H1 (cell line): ENCODE data around the gene DRC1. TPM values are rescaled to one million over a fixed set of nuclear protein-coding genes. Genes with fewer than 3 reads are reported as not detected.

ENCODE experiments used
- CTCF ChIA-PET: fragments of 300-600 bp; sonication (Branson Sonifier 250); formaldehyde crosslinking; loops from one replicate; lab custom pipeline; 2021; ENCODE audit not compliant: partially characterized antibody; lab: Charles Lee
- POLR2A ChIA-PET: fragments of 300-600 bp; sonication (Branson Sonifier 250); formaldehyde crosslinking; loops from one replicate; lab custom pipeline; 2021; ENCODE audit warnings: inconsistent platforms; ENCODE audit not compliant: partially characterized antibody; lab: Charles Lee
- DNase-seq, 2 experiments: peaks; one replicate each; pipeline versions ENCODE4 v3.0.0 to v3.0.0-alpha.2; 2010 to 2022; ENCODE audit warnings: low spot score in 2 of 2, low read depth in 1 of 2, mixed read lengths in 1 of 2
- FAIRE-seq: peaks from 2 replicates; lab custom pipeline; 2011; peaks lifted over from hg19 to GRCh38; lab: Jason Lieb, UNC
- H2AFZ ChIP-seq: 2 replicates; pipeline ENCODE4 v1.8.1; 2012; ENCODE audit warnings: low read length, inconsistent platforms
- H2AK5ac ChIP-seq: 2 replicates; pipeline ENCODE4 v1.6.1; 2013; ENCODE audit warnings: low read depth, low read length
- H2BK120ac ChIP-seq: replicated peaks from 2 replicates; pipeline ENCODE3; 2013; ENCODE audit warnings: low read depth, low read length, inconsistent platforms
- H2BK12ac ChIP-seq: 2 replicates; pipeline ENCODE4 v1.6.1; 2013; ENCODE audit warnings: low read depth, low read length
- H2BK15ac ChIP-seq: 2 replicates; pipeline ENCODE4 v1.6.1; 2013; ENCODE audit warnings: low read length
- H2BK20ac ChIP-seq: 2 replicates; pipeline ENCODE4 v1.6.1; 2013; ENCODE audit warnings: low read length
- H2BK5ac ChIP-seq: 2 replicates; pipeline ENCODE4 v1.6.1; 2013; ENCODE audit warnings: low read depth, low read length
- H3K14ac ChIP-seq: 2 replicates; pipeline ENCODE4 v1.6.1; 2013; ENCODE audit warnings: inconsistent platforms; ENCODE audit not compliant: insufficient read length
- H3K18ac ChIP-seq: 2 replicates; pipeline ENCODE4 v1.6.1; 2013; ENCODE audit warnings: low read length; ENCODE audit errors: extremely low read depth
- H3K23ac ChIP-seq: 2 replicates; pipeline ENCODE4 v1.6.1; 2013; ENCODE audit warnings: inconsistent platforms; ENCODE audit not compliant: insufficient read length
- H3K23me2 ChIP-seq: 2 replicates; pipeline ENCODE4 v1.6.1; 2013; ENCODE audit warnings: low read depth, low read length
- H3K27ac ChIP-seq: 2 replicates; pipeline ENCODE4 v1.6.1; 2011; ENCODE audit warnings: low read depth, low read length, inconsistent platforms
- H3K27me3 ChIP-seq, 4 experiments: replicated peaks in 1 of 4; 1 replicate in 1 of 4; 2 replicates in 3 of 4; pipeline versions ENCODE4 v1.6.1 to v1.8.1; 2011 to 2013; ENCODE audit warnings: low read length in 3 of 4, mild to moderate bottlenecking in 3 of 4, inconsistent platforms in 2 of 4, mixed read lengths in 2 of 4, moderate library complexity in 1 of 4; ENCODE audit not compliant: control insufficient read depth in 3 of 4, insufficient read depth in 3 of 4; ENCODE audit errors: extremely low read depth in 1 of 4
- H3K36me3 ChIP-seq, 4 experiments: 2 replicates each; pipeline versions ENCODE4 v1.6.1 to v1.8.1; 2011 to 2013; ENCODE audit warnings: mild to moderate bottlenecking in 4 of 4, low read length in 3 of 4, moderate library complexity in 2 of 4, control low read depth in 1 of 4, inconsistent platforms in 1 of 4; ENCODE audit not compliant: insufficient read depth in 4 of 4, control insufficient read depth in 2 of 4
- H3K4ac ChIP-seq: replicated peaks from 2 replicates; pipeline ENCODE3; 2013; ENCODE audit warnings: low read length, low read depth, mixed read lengths, inconsistent platforms; ENCODE audit not compliant: insufficient read length
- H3K4me1 ChIP-seq, 4 experiments: replicated peaks in 1 of 4; 1 replicate in 1 of 4; 2 replicates in 3 of 4; pipeline versions ENCODE4 v1.6.1 to v1.8.1; 2011 to 2013; ENCODE audit warnings: low read length in 3 of 4, inconsistent platforms in 2 of 4, mixed read lengths in 1 of 4; ENCODE audit not compliant: insufficient read depth in 4 of 4, control insufficient read depth in 3 of 4
- H3K4me2 ChIP-seq, 2 experiments: 2 replicates each; pipeline versions ENCODE4 v1.6.1 to v1.8.1; 2011 to 2013; ENCODE audit warnings: low read depth in 2 of 2, low read length in 2 of 2, control low read depth in 1 of 2, inconsistent platforms in 1 of 2, mild to moderate bottlenecking in 1 of 2; ENCODE audit not compliant: insufficient read depth in 1 of 2
- H3K4me3 ChIP-seq, 4 experiments: fragments of 200-600, 300-600 bp in 1 of 4; sonication (generic), shearing (Covaris generic), sonication (Bioruptor Twin) in 1 of 4; 2 replicates each; pipeline versions ENCODE4 v1.5.1 to v1.8.1; 2011 to 2016; ENCODE audit warnings: low read length in 4 of 4, low read depth in 3 of 4, control low read depth in 2 of 4, inconsistent platforms in 2 of 4, mild to moderate bottlenecking in 2 of 4, mixed read lengths in 1 of 4, moderate library complexity in 1 of 4; ENCODE audit not compliant: insufficient read depth in 2 of 4; ENCODE audit errors: extremely low read depth in 1 of 4
- H3K56ac ChIP-seq: replicated peaks from 2 replicates; pipeline ENCODE3; 2013; ENCODE audit warnings: low read depth, mild to moderate bottlenecking, mixed read lengths, low read length, inconsistent platforms; ENCODE audit not compliant: insufficient read length
- H3K79me1 ChIP-seq: 2 replicates; pipeline ENCODE4 v1.6.1; 2013; ENCODE audit warnings: low read depth, low read length, control low read depth
- H3K79me2 ChIP-seq, 2 experiments: 2 replicates each; pipeline versions ENCODE4 v1.6.1 to v1.8.1; 2012 to 2013; ENCODE audit warnings: low read length in 2 of 2, mild to moderate bottlenecking in 2 of 2, inconsistent platforms in 1 of 2; ENCODE audit not compliant: insufficient read depth in 2 of 2, control insufficient read depth in 1 of 2
- H3K9ac ChIP-seq, 4 experiments: replicated peaks in 1 of 4; 1 replicate in 1 of 4; 2 replicates in 3 of 4; pipeline versions ENCODE4 v1.6.1 to v1.8.1; 2011 to 2013; ENCODE audit warnings: low read depth in 3 of 4, low read length in 3 of 4, control low read depth in 2 of 4, mild to moderate bottlenecking in 2 of 4, moderate library complexity in 2 of 4, inconsistent platforms in 1 of 4; ENCODE audit errors: extremely low read depth in 1 of 4
- H3K9me3 ChIP-seq, 2 experiments: 2 replicates each; pipeline versions ENCODE4 v1.6.1 to v1.8.1; 2012 to 2013; ENCODE audit warnings: mild to moderate bottlenecking in 2 of 2, moderate library complexity in 2 of 2, control low read depth in 1 of 2, inconsistent platforms in 1 of 2, low read depth in 1 of 2, low read length in 1 of 2, mixed read lengths in 1 of 2; ENCODE audit not compliant: insufficient read depth in 2 of 2
- H4K20me1 ChIP-seq, 2 experiments: replicated peaks in 1 of 2; 2 replicates each; pipeline versions ENCODE3 to v1.8.1; 2011 to 2013; ENCODE audit warnings: inconsistent platforms in 2 of 2, low read length in 2 of 2, mild to moderate bottlenecking in 1 of 2; ENCODE audit not compliant: insufficient read depth in 2 of 2, control insufficient read depth in 1 of 2
- H4K5ac ChIP-seq: 2 replicates; pipeline ENCODE4 v1.6.1; 2013; ENCODE audit warnings: low read length, low read depth, mixed read lengths, inconsistent platforms; ENCODE audit not compliant: insufficient read length
- H4K8ac ChIP-seq: 2 replicates; pipeline ENCODE4 v1.8.0; 2013; ENCODE audit warnings: mild to moderate bottlenecking, moderate library complexity, low read length, inconsistent platforms; ENCODE audit not compliant: insufficient read depth; ENCODE audit errors: extremely low read depth
- H4K91ac ChIP-seq: replicated peaks from 2 replicates; pipeline ENCODE3; 2013; ENCODE audit warnings: low read length, mixed read lengths, inconsistent platforms; ENCODE audit not compliant: insufficient read length
- ASH2L ChIP-seq: fragments of 200-600, 300-600 bp; sonication (generic); IDR thresholded peaks from one replicate; pipeline ENCODE4 v1.7.1; 2017; ENCODE audit warnings: low read length
- EZH2 ChIP-seq: fragments of 200-600 bp; sonication (generic); IDR thresholded peaks from 2 replicates; pipeline ENCODE4 v1.7.1; 2012; ENCODE audit warnings: low read depth, mild to moderate bottlenecking, moderate library complexity, low read length, inconsistent platforms; ENCODE audit not compliant: severe bottlenecking
- WGBS, 2 experiments: shearing (Covaris generic) in 1 of 2; methylation state at CpG; one replicate each; pipeline versions ENCODE4 v1.1.6 to v1.1.7; 2013 to 2015; ENCODE audit warnings: low lambda C conversion rate in 2 of 2, mixed read lengths in 2 of 2, inconsistent platforms in 1 of 2, low coverage in 1 of 2, missing lambda C conversion rate in 1 of 2; ENCODE audit not compliant: insufficient replicate concordance in 2 of 2, insufficient coverage in 1 of 2, insufficient read length in 1 of 2; ENCODE audit errors: extremely low coverage in 1 of 2, missing lambda C conversion rate in 1 of 2; 5-methylcytosine and 5-hydroxymethylcytosine counted together
- polyA plus RNA-seq, 7 experiments: library from polyadenylated mRNA; depleted of rRNA in 3 of 7; stranded (reverse) in 5 of 7; unstranded in 2 of 7; fragments of >200 nt in 5 of 7; fragments of 200-250 nt in 2 of 7; gene quantifications; 1 replicate in 5 of 7; 2 replicates in 1 of 7; 4 replicates in 1 of 7; pipeline versions ENCODE4 v1.2.1 to v1.2.3, GENCODE V29; 2011 to 2013; ENCODE audit warnings: missing spikeins in 2 of 7, mixed read lengths in 2 of 7
- total RNA-seq: library from RNA; stranded (reverse); fragmentation: NEBNext Ultra II Directional; extraction: Animal tissue kit (Norgen Biotek cat#: 25700); gene quantifications from 2 replicates; pipeline ENCODE4 v1.2.1, GENCODE V29; 2021

The DRC1 gene
- total and polyA plus RNA-seq, 2 of the 8 experiments (the other 6 are each of a cell fraction or from before 2014, with no cell fraction given): 0.08 TPM; not detected in 1

GRCh38 chr2:26504002-26504401, 102.3 kb downstream of the DRC1 start:
- TF ChIP-seq EZH2 (peak; percentile 43), ASH2L (no peak)
- Histone ChIP-seq H3K9ac (peak overlapping the region in 3 of 4 experiments; percentile 14 to 49 (median 40); a peak in 3 of 7 replicates), H3K56ac (no peak overlapping the region)

More at GRCh38 chr2:26504002-26504401, 102.3 kb downstream of the DRC1 start:
- Histone ChIP-seq H3K27ac (no peak overlapping the region), H2BK12ac (peak overlapping the region; percentile 39; the same call in 1 of the 2 replicates), H3K4me3 (peak overlapping the region; percentile 30 to 65 (median 50)), H4K91ac (no peak overlapping the region), H3K27me3 (peaks cover 0 to 18% (median 11%) of the 10 kb centered on the region in 4 experiments; a peak in 6 of 7 replicates), H3K4ac (no peak overlapping the region), H2BK15ac (peak overlapping the region; percentile 88; the same call in 1 of the 2 replicates), H3K23ac (no peak overlapping the region), H3K23me2 (peaks cover 3% of the 10 kb centered on the region; the same call in 1 of the 2 replicates), H2BK5ac (no peak overlapping the region), H3K79me2 (no peaks in the 10 kb centered on the region), H3K4me2 (peak overlapping the region; percentile 62 to 80), H4K20me1 (no peaks in the 10 kb centered on the region), H4K5ac (no peak overlapping the region), H2AK5ac (no peak overlapping the region), H2BK20ac (no peak overlapping the region), H2AFZ (peak overlapping the region; percentile 81), H3K36me3 (no peaks in the 10 kb centered on the region), H4K8ac (no peak overlapping the region), H3K79me1 (no peaks in the 10 kb centered on the region), H3K9me3 (no peaks in the 10 kb centered on the region), H3K4me1 (peaks cover 0 to 7% (median 6%) of the 10 kb centered on the region in 4 experiments; a peak in 4 of 7 replicates), H3K18ac (peak overlapping the region; percentile 62; the same call in 1 of the 2 replicates), H2BK120ac (no peak overlapping the region), H3K14ac (no peak overlapping the region)
- FAIRE-seq: no peak
- ChIA-PET CTCF (interaction anchor here (0.6 to 5.4 kb wide), 24 partner anchors 8 to 1284 kb away, joined by 3 to 68 read pairs (median 6); partner anchors contain the start of gene OTOF), POLR2A (interaction anchor here (1.2 kb wide), 1 partner anchor 9 kb away, joined by 5 read pairs; no protein-coding TSS in a partner anchor)
- WGBS, 2 experiments: 75% methylated on average over 13 of the region's 13 CpGs; no CpG with 5 or more reads in 1 of the 2 experiments
- no peak for DNase-seq
